GM19395 (cell line): ENCODE data around the gene SLC38A7.
A peak's percentile ranks its signal among the peaks of the same experiment; 100 is the strongest.
"Not testable (repeated sequence)": the region's sequence is repeated elsewhere in the genome, so short reads cannot be mapped to it uniquely, and the experiment has no call there.

Source experiments
- ATAC-seq: cut with Tn5 transposase; IDR thresholded peaks from one replicate; pipeline ENCODE4 v1.9.1; 2021; ENCODE audit warnings: mild to moderate bottlenecking, moderate library complexity; ENCODE audit not compliant: unreplicated experiment

The SLC38A7 gene

GRCh38 chr16:58679763-58680162, 4.8 kb downstream of the SLC38A7 start:
- no peak for ATAC-seq

DNA sequence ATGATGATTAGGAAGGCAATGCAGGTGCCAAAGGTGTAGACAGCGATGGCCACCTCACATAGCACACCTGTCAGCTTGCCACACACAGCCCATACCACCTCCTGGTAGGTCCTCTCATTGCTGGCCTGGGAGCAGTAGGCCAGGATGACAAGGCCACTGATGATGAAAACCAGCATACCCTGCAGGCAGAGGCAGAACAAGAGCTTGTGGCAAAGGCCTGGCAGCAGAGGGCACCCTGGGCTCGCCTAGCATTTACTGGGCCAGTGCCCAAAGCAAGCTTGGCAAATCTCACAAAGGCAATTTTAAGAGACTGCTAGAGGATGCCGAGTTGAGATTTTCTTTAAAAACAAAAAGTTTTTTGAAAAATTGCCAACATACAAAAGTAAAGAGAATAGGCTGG, 5.9 kb downstream of the SLC38A7 start:
- no peak for ATAC-seq

DNA sequence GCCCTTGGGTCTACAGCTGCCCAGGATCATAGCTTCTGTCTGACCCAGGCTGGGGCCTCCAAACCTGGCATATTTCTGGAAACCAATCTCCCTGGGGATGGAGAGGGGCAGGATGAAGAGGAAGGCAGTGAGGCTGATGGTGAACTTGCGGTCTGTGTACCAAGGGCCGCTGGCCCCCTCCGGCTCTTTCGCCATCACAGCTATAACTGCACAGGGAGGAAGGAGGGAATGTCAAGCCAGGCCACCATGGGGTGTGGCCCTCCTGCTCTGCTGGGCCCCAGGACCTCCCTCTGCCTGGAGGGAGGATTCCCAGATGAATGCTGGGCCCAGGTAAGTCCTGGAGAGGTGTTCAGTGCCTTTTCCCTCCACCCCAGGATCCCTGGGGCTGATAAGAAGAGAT, 6.3 kb downstream of the SLC38A7 start:
- no peak for ATAC-seq

DNA sequence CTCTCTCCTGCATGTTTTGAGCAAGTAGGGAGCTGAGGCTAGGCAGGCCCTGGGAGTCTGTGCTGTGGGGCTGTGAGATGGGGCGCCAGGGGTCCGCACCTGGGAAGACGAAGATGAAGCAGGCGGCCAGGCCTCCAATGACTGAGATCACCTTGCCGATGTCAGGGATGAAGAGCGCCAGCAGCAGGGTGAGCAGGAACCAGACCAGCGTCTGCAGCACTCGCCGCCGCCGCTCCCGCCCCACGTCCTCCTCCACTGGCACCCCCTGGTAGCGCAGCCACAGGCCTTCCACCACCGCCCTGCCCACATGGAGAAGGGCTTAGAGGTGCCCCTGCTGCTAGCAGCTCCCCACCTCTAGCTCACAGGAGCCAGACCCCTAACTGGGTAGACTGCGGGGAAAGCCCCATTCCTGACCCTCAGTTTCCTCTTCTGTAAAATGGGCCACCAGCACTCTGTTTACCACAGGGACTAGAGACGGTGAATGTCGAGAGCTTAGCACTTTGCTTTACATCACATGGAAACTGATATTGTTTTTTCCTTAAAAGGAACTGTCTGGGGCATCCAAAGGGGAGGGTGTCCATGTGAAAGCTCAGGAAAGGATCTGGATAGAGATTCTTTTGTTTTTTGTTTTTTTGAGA, 13.5 kb downstream of the SLC38A7 start:
- ATAC-seq: no peak

DNA sequence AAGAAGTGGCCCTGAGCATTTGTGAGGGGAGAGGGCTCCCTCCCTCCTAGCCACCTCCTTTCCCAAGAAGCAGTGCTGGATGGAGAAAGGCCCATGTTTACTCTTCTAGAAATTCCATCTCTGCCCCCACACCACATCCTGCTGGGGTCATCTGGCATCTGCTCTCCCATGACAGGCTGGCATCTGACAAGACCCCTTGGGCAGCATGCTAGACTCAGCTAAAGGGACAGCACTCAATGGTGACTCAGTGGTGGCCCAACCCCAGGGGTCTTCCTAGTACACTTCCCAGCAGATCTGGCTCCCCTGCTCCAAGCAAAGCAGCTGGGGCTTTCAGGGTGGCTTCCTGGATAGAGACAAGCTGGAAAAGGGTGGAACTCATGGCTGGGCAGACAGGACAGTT, 14.4 kb downstream of the SLC38A7 start:
- ATAC-seq: no peak

GRCh38 chr16:58665200-58665599, 19.4 kb downstream of the SLC38A7 start:
- no peak for ATAC-seq

DNA sequence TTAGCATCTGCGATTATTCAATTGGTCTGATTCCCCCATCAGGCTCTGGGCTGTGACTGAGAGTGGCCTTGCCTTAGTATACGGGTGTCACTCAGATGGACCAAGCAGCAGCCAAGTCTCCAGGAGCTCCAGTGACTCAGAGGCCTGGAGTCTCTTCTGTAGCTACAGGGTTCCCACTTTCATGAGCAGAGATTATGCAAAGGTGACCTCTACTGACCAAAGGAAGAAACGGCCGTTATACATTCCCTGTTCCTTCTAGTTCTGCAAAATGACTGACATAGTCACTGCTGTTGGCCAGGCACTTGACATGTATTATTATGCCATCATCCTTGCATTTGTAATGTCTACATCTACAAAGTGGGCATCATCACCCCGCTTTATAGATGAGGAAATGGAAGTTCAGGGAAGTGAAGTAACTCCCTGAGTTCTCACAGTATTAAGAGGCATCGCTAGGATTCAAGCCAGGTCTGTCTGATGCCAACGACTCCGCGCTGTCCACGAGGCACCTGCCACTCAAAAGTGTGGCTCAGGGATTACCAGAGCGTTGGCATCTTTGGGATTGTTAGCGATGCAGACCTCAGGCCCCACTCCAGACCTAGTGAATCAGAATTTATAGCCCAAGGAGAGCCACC, 23.3 kb downstream of the SLC38A7 start:
- ATAC-seq: peak; percentile 92

GRCh38 chr16:58659911-58660310, 24.7 kb downstream of the SLC38A7 start:
- not testable (repeated sequence) for ATAC-seq

- no peak for ATAC-seq
These were observed 25.8 kb downstream of the SLC38A7 start for GRCh38 chr16:58658796-58659211.

DNA sequence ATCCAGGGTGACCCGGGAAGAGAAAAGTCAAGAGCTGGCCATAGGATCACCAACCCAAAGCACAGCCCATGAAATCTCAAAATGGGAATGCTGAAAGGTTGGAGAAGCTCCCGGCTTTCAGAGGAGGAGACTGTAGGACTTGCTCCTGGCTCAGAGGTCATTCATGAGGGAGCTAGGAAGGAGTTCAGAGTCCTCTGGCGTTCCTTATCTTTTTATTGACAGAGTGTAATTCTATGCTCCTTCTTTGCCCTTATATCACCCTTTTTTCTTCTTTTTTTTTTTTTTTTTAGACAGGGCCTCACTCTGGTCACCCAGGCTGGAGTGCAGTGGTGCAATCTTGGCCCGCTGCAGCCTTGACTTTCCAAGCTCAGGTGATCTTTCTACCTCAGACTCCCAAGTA, 27.7 kb downstream of the SLC38A7 start:
- ATAC-seq: no peak

GRCh38 chr16:58655215-58655596, 29.4 kb downstream of the SLC38A7 start:
- no peak for ATAC-seq

DNA sequence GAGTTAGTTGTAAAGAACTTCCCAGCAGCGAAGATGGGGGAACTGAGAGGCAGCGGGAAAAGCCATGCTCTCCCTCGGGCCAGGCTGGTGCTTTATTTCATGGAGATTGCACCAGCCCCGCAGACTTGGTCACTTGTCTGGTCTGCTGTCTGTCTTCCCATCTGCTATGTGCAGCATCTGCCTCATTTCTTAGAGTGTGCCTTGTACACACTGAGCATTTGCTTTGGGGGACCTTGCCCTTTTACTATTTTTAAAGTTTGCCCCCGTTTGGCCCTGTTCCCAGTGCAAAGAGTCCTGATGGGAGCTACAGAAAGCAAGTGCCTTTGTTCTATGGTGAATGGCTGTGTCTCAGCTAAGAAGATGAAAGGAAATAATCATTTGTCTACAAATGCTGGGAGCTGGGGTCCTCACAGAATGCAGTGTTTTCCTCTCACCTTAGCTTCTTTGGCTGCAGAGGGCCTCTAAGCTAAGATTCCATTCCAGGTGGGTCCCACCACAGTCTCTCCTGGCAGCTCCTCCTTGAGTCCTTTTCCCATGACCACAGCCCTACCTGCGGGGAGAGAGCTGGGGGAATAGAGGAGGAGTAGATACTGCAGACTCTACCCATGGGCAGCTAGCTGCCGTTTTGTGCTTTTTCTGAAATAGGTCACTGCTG, 29.9 kb downstream of the SLC38A7 start:
- ATAC-seq: no peak

DNA sequence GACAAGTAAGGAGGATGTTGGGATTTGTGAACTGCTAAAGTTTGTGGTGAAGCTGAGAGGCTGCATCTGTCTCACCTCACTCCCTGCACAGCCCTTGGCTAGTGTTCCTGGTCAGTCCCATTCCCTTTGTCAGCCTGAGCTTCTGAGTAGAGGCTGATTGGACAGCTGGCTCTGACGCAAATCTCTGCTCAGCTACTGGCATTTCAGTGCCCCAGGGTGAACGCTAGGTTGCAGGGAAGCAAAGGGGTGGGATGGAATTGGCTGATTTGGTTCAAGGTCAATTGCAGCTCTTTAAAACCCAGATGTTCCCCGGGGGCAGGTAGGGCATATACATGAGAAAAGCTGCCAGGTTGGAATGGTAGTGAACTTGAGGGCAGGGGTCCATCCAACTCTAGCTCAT, 31.8 kb downstream of the SLC38A7 start:
- ATAC-seq: no peak

- ATAC-seq: no peak
These were observed 32.6 kb downstream of the SLC38A7 start for GRCh38 chr16:58651965-58652348.

- no peak for ATAC-seq
These were observed 34.9 kb downstream of the SLC38A7 start for GRCh38 chr16:58649707-58650106.

DNA sequence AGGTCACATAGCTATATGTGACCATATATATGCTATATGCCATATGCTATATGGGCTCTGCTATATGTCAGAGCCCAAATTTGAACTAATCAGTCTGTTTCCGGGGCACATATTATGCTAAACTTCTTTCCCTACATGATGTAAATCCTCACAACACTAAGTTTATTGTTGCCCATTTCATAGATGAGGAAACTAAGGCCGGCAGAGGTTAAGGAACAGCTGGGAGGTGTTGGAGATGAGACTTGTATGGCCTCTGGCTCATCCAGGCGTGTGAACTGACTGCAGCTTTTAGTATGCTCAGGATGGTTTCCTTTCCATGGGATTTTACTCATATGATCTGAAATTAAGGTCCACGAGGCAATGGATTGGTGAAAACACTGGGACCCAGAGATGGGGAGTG, 37.5 kb downstream of the SLC38A7 start:
- ATAC-seq: no peak

GRCh38 chr16:58644765-58645487, 39.6 kb downstream of the SLC38A7 start:
- no peak for ATAC-seq

GRCh38 chr16:58644108-58644507, 40.5 kb downstream of the SLC38A7 start:
- no peak for ATAC-seq

GRCh38 chr16:58640949-58641348, 43.6 kb downstream of the SLC38A7 start:
- no peak for ATAC-seq

DNA sequence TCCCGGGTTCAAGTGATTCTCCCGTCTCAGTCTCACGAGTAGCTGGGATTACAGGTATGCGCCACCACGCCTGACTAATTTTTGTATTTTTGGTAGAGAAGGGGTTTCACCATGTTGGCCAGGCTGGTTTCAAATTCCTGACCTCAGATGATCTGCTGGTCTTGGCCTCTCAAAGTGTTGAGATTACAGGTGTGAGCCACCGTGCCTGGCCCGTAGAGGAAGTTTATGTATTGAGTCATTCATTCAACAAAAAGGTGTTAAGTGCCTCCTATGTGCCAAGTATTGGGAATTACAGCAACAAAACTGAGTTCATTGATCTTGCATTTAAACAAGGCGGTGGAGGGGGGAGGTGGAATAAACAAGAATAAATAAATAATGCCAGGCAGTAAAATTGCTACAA, 44.7 kb downstream of the SLC38A7 start:
- no peak for ATAC-seq

DNA sequence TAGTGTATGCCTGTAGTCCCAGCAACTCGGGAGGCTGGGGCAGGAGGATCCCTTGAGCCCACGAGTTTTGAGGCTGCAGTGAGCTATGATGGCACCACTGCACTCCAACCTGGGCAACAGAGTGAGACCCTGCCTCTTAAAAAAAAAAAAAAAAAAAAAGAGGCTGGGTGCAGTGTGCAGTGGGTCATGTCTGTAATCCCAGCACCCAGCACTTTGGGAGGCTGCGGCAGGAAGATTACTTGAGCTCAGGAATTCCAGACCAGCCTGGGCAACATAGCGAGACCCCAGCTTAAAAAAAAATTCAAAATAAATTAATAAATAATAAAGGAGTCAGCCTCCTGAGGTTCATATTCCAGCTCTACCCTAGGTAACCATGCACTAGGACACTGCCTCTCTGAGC, 45.3 kb downstream of the SLC38A7 start:
- ATAC-seq: no peak
